ENCODE data around the gene C1QL1.

Gene C1QL1

DNA sequence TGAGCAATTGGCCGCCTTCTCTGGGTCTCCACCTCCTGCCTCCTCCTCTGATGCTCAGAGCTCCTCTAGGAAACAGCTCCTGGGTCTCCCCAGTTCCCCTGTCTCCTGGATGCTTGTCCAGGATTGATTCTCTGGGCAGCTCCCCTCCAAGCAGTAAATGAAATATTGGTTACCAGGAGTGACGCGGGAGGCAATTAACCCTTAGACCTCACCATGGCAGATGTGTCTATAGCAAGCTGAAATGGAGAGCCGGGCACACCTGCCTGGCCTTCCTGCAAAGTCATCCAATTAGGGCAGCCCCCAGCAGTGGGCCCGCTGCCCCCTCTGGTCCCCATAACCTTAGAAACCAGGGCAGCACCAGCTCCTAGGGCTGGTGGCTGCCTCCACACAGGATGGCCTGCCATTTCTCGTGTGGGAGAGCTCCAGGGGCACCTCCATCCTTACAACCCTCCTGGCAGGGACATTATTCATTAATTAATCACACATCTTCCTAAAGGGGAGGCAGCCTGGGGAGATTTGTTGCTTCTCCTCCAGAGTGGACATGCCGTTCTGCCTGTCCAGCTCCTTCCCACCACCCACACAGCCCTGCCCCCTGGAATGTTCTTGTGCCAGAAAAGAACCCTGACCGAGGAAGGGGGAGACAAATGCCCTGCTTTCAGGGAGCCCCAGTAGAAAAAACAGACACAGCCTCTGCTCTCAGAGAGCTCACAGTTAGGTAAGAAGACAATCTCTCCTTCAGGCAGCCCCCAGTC is 12.3 kb downstream of the C1QL1 start:
- TF ChIP-seq EZH2 (IDR thresholded peaks at IDR 0.05; ENCODE audit: borderline replicate concordance, low read depth, low read length, severe bottlenecking) (no peak), CTCF (IDR thresholded peaks at IDR 0.05; ENCODE audit: borderline replicate concordance, extremely low read depth, low read length, poor library complexity, severe bottlenecking) (no peak)
- H3K79me2 ChIP-seq (ENCODE audit: insufficient read depth, low read length) = no peaks in the 10 kb centered on the region
- H3K9ac ChIP-seq (ENCODE audit: low read depth, low read length) = no peak overlapping the region
- H2AFZ ChIP-seq (ENCODE audit: low read depth, low read length) = no peak overlapping the region
- H3K4me1 ChIP-seq (ENCODE audit: insufficient read depth, low read length) = no peaks in the 10 kb centered on the region
- H3K36me3 ChIP-seq (ENCODE audit: insufficient read depth, low read length) = no peaks in the 10 kb centered on the region
- H4K20me1 ChIP-seq (ENCODE audit: insufficient read depth, low read length) = no peaks in the 10 kb centered on the region
- no peaks in the 10 kb centered on the region for H3K9me3 ChIP-seq (ENCODE audit: insufficient read depth, low read length, severe bottlenecking)
- H3K4me3 ChIP-seq (ENCODE audit: low read depth in 1 of 2, low read length in 2 of 2) = no peak overlapping the region
- no peak overlapping the region for H3K27ac ChIP-seq (ENCODE audit: low read length)
- no peaks in the 10 kb centered on the region for H3K27me3 ChIP-seq (ENCODE audit: insufficient read depth, low read length, poor library complexity)
- H3K4me2 ChIP-seq (ENCODE audit: insufficient read depth, low read length) = no peak overlapping the region
- ATAC-seq (ENCODE audit: insufficient read depth, low read depth) (no peak), DNase-seq (no peak)

DNA sequence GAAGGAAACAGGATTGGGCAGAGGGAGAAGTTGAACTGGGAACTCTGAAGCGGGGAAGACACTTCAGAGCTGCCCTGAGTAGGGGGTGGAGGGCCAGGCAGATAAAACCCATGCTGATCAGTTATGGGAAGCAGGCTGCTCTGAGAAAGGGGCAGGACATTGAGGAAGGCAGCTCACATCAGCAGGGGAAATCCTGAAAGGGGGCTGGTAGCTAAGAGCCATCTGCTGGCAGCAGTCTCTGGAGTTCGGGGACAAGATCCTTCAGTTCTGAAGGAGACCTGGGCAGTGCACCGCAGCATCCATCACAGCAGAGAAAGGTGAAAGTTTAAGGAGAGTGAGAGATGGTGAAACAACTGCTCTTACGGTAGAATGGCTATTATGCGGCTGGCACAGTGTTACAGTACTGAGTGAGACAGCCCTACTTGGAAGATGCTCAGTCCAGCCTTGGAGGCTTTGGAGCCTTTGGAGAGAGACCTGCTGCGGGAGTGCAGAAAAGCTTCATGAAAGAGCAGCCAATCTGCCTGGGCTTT is 15.1 kb downstream of the C1QL1 start:
- TF ChIP-seq CTCF (IDR thresholded peaks at IDR 0.05; ENCODE audit: borderline replicate concordance, extremely low read depth, low read length, poor library complexity, severe bottlenecking) = no peak

GRCh38 chr17:44948315-44948795 is 19.7 kb downstream of the C1QL1 start:
- peaks cover 14% of the 10 kb centered on the region; the same call in 1 of the 2 replicates for H4K20me1 ChIP-seq (ENCODE audit: insufficient read depth, low read length)
- H3K4me2 ChIP-seq (ENCODE audit: insufficient read depth, low read length) = peak overlapping the region; percentile 89
- DNase-seq = no peak
- H3K9me3 ChIP-seq (ENCODE audit: insufficient read depth, low read length, severe bottlenecking) = no peaks in the 10 kb centered on the region
- H3K4me1 ChIP-seq (ENCODE audit: insufficient read depth, low read length) = peaks cover 40% of the 10 kb centered on the region
- TF ChIP-seq EZH2 (IDR thresholded peaks at IDR 0.05; ENCODE audit: borderline replicate concordance, low read depth, low read length, severe bottlenecking) (no peak), CTCF (IDR thresholded peaks at IDR 0.05; ENCODE audit: borderline replicate concordance, extremely low read depth, low read length, poor library complexity, severe bottlenecking) (no peak)
- H3K36me3 ChIP-seq (ENCODE audit: insufficient read depth, low read length) = peaks cover 36% of the 10 kb centered on the region
- peak overlapping the region; percentile 88 for H2AFZ ChIP-seq (ENCODE audit: low read depth, low read length)
- H3K27me3 ChIP-seq (ENCODE audit: insufficient read depth, low read length, poor library complexity) = no peaks in the 10 kb centered on the region
- H3K9ac ChIP-seq (ENCODE audit: low read depth, low read length) = peak overlapping the region; percentile 93
- peak overlapping the region; percentile 95 for H3K27ac ChIP-seq (ENCODE audit: low read length)
- peaks cover 47% of the 10 kb centered on the region for H3K79me2 ChIP-seq (ENCODE audit: insufficient read depth, low read length)
- H3K4me3 ChIP-seq (ENCODE audit: low read depth in 1 of 2, low read length in 2 of 2) = peak overlapping the region; percentile 66 to 97
- ATAC-seq (ENCODE audit: insufficient read depth, low read depth) = no peak

More for the DNA sequence above, 15.1 kb downstream of the C1QL1 start:
- H3K27ac ChIP-seq (ENCODE audit: low read length) = no peak overlapping the region
- DNase-seq (no peak), ATAC-seq (ENCODE audit: insufficient read depth, low read depth) (no peak)
- H3K79me2 ChIP-seq (ENCODE audit: insufficient read depth, low read length) = peaks cover 2% of the 10 kb centered on the region; the same call in 1 of the 2 replicates
- H3K4me2 ChIP-seq (ENCODE audit: insufficient read depth, low read length) = no peak overlapping the region
- H3K27me3 ChIP-seq (ENCODE audit: insufficient read depth, low read length, poor library complexity) = no peaks in the 10 kb centered on the region
- H3K4me3 ChIP-seq (ENCODE audit: low read depth in 1 of 2, low read length in 2 of 2) = no peak overlapping the region
- no peaks in the 10 kb centered on the region for H3K9me3 ChIP-seq (ENCODE audit: insufficient read depth, low read length, severe bottlenecking)
- H3K9ac ChIP-seq (ENCODE audit: low read depth, low read length) = no peak overlapping the region
- peaks cover 6% of the 10 kb centered on the region for H3K4me1 ChIP-seq (ENCODE audit: insufficient read depth, low read length)
- H2AFZ ChIP-seq (ENCODE audit: low read depth, low read length) = no peak overlapping the region
- no peaks in the 10 kb centered on the region for H3K36me3 ChIP-seq (ENCODE audit: insufficient read depth, low read length)
- H4K20me1 ChIP-seq (ENCODE audit: insufficient read depth, low read length) = no peaks in the 10 kb centered on the region
